Aortic smooth muscle cell (primary cell): ENCODE measurements around the gene DPH7. TPM values are rescaled to one million over a fixed set of nuclear protein-coding genes. Genes with fewer than 3 reads are reported as not detected.

Experiments used
- total RNA-seq: library from RNA; depleted of rRNA; stranded (reverse); fragments of >200 nt; gene quantifications from 2 replicates; pipeline ENCODE4 v1.2.3, GENCODE V29; 2014

DPH7 gene
- 16.4 and 19.4 TPM in 2 replicates for total RNA-seq

GRCh38 chr9:137578518-137579258, at the start of gene DPH7:
TSS of gene DPH7 (minus strand) at chr9:137578925. CDS start at chr9:137578777, 148 bp downstream.

GRCh38 chr9:137618105-137619067, 39.7 kb upstream of the DPH7 start, which contains the start of gene EHMT1:
TSS of gene EHMT1 (plus strand) at chr9:137619005. CDS start at chr9:137619029, 24 bp downstream.

GRCh38 chr9:137605121-137606004, 26.6 kb upstream of the DPH7 start, which contains the start of gene ARRDC1:
TSS of gene ARRDC1 (plus strand) at chr9:137605686. CDS start at chr9:137605718, 32 bp downstream.

DNA sequence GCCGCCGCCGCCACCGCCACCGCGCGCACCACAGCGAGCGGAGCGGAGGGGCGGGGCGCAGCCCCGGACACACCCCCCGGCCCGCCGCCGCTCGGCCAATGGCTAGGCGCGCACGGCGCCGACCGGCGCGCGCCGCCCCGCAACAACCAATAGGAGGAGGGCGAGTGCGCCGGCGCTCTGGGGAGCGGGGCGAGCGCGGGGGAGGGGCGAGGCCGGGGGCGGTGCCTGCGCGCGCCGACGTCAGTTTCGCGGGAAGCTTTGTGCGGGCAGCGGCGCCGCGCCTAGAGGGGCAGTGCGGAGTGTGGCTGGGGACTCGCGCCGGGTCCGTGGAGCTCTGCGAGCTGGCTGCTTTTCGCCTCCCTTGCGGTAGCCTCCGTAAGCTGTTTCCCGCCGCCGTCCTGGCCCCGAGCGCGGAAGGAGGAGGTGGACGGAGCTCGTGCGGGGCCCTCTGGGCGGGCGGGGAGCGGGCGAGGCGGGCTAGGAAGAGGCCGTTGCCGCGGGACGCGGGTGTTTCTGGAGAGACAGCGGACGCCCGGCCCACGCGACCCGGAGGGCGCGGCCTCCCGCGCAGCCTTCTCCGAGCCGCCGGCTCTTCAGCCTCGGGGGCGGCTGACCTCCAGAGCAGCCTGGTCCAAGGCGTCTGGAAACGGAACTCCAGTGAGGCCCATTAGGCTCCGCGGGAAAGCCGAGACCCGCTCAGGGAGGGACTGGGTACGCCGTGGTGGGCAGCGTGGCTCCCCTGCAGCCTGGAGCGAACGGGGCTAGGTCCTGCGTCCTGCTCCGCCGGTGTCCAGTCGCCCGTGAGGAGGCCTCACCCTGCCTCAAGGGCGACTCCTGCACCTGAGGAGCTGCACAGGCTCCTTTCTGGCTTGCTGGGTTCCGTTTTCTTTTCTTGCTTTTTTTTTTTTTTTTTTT, 12.0 kb upstream of the DPH7 start, which contains the start of gene ZMYND19:
TSS of gene ZMYND19 (minus strand) at position 44 of the 915 bp plus-strand sequence. CDS start 249 bp downstream, outside the sequence.

DNA sequence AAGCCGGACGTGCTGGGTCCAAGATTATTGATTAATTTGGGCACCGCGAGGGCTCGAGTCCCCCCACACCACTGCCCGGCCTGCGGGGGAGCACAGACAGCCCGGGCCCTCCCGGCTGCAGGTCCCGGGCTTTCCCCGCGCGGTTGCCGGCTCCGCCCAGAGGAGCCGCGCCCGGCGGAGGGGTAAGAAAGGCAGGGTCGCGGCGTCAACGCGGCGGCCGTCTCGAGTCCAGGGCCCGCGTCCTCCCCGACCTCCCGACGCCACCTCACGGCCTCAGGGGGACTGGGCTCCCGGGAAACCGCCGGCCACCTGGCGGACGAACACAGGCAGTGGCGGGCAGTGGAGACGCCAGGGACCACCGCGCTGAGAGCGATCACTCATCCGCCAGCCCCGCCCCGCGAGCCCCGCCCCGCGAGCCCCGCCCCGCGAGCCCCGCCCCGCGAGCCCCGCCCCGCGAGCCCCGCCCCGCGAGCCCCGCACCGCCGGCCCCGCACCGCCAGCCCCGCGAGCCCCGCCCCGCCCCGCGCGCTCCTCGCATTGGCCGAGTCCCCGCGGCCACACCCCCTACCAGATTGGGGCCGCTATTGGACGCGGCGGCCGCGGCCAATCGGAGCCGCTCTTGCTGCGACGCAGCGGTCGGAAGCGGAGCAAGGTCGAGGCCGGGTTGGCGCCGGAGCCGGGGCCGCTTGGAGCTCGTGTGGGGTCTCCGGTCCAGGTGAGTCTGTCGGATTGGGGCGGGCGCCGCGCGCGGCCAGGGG, 27.3 kb downstream of the DPH7 start, which contains the start of gene MRPL41:
TSS of gene MRPL41 (plus strand) at position 616 of the 758 bp plus-strand sequence. CDS start 203 bp downstream, outside the sequence.

DNA sequence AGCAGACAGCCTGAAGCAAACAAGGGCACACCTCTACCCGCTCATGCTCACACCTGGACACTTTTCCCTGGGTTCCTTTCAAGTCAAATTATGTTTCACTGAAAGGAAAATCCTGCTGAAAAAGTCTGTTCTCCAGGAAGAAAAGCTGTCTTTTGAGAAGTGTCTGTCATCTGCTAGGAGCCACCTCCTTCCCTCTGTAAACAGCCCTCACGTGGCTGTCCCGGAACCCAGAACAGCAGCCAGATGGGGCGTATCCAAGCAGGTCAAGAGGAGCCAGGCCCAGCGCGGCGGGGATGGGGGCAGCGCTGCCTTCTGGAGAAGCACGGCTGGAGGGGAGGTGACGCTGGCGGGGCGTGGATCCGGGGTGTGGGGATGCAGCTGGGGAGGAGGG, 28.5 kb downstream of the DPH7 start, which contains the start of gene PNPLA7:
TSS of gene PNPLA7 (minus strand) at position 172 of the 391 bp plus-strand sequence. CDS start 205 bp downstream, outside the sequence.

Other genes with a start within 250 kb of the DPH7 start
- 7.1 and 8.6 TPM in 2 replicates for gene EXD3, start 155.8 kb downstream of the DPH7 start, total RNA-seq
- gene NOXA1, start 155.5 kb downstream of the DPH7 start, total RNA-seq, result 0.53 and 0.56 TPM in 2 replicates
- under 0.01 and 0.06 TPM in 2 replicates for gene ENTPD8, start 137.6 kb downstream of the DPH7 start, total RNA-seq
- 14.3 and 17.3 TPM in 2 replicates for gene NSMF, start 119.6 kb downstream of the DPH7 start, total RNA-seq
- gene PNPLA7, start 28.5 kb downstream of the DPH7 start, total RNA-seq, result 1.3 and 1.7 TPM in 2 replicates
- gene MRPL41, start 27.0 kb downstream of the DPH7 start, total RNA-seq, result 52.7 and 67.4 TPM in 2 replicates
- 9.9 and 16.8 TPM in 2 replicates for gene ZMYND19, start 11.6 kb upstream of the DPH7 start, total RNA-seq
- gene ARRDC1, start 26.8 kb upstream of the DPH7 start, total RNA-seq, result 17.2 and 19.4 TPM in 2 replicates
- 38.0 and 43.9 TPM in 2 replicates for gene EHMT1, start 40.1 kb upstream of the DPH7 start, total RNA-seq